ENCODE measurements around the gene HOXD3. TPM values are rescaled to one million over a fixed set of nuclear protein-coding genes. Genes with fewer than 3 reads are reported as not detected.

HOXD3 gene
- total RNA-seq, 1 experiment from 2014 or later = not detected

- no peak for DNase-seq (ENCODE audit: low spot score)
Measured at GRCh38 chr2:176175709-176176607, 18.9 kb downstream of the HOXD3 start.

- DNase-seq (ENCODE audit: low spot score) = no peak
Measured at GRCh38 chr2:176177580-176178037, 20.5 kb downstream of the HOXD3 start.

DNA sequence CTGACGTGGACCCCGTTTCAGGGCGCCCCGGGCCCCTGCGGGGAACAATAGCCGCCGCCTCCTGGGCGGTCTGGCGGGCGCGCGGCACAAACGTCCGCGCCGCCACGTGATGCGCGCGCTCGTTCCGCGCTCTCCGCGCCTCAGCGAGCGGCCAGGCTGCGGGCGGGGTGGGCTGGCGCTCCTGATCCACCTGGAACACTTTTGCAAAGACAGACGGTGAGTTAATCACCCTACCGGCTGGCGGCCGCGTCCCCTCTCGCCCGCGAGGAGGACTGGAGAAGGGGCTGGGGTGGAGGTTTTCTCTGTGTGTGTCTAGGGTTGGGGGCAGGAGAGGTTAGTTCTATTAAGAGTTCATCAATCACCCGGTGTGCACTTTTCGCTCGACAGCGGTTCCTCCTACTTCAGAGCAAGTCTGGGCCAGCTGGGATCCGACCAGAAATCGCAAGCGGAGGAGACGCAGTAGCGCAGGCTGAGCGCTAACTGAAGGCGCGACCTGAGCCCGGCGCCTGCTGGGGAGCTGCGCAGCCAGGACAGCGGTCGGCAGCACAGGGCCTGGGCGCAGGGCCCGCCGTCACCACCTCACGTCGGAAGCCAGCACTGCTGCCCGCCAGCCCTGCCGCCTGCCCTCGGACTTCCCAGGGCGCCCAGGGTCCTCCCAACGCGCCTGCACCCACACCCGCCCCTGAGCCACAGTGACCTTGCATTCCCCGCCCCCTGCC, 21.1 kb downstream of the HOXD3 start:
- DNase-seq (ENCODE audit: low spot score) = peak; percentile 5

GRCh38 chr2:176178757-176179295, 21.7 kb downstream of the HOXD3 start:
- DNase-seq (ENCODE audit: low spot score) = no peak

DNA sequence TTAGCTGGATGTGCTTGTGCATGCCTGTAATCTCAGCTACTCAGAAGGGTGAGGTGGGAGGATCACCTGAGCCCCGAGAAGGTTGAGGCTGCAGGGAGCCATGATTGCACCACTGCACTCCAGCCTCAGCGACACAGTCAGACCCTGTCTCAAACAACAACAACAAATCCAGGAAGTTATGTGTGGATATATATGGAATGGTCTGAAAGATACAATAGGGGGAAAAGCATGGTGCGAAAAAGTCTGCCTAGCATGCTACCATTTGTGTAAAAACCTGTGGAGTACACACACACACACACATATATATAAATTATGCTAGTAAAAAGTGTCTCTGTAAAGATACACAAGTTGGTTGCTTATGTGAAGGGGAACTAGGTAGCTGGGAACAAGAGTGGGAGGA, 24.4 kb downstream of the HOXD3 start:
- DNase-seq (ENCODE audit: low spot score) = no peak

- DNase-seq (ENCODE audit: low spot score) = no peak
Measured at GRCh38 chr2:176182671-176183070, 25.6 kb downstream of the HOXD3 start.

- no peak for DNase-seq (ENCODE audit: low spot score)
Measured at GRCh38 chr2:176184749-176185148, 27.6 kb downstream of the HOXD3 start.

DNA sequence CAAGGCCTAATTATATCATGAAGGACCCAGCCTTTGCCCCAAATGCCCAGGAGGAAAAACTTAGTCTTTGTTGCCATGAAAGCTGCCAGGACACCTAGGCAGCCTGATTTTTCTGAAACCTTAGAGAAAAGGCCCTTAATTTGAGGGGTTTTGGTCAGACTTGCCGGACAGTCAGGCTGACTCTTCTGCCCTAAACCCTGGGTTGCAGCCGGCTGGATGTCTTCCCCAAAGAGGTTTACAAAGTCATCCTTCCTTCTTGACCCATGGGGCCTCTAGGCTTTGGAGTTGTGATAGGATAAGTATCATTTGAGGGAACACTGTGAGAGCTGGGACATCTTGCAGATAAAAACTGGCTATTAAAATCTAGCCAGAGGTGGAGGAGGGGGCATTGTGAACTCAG, 28.9 kb downstream of the HOXD3 start:
- no peak for DNase-seq (ENCODE audit: low spot score)

GRCh38 chr2:176187200-176187898, 30.2 kb downstream of the HOXD3 start:
- no peak for DNase-seq (ENCODE audit: low spot score)

DNA sequence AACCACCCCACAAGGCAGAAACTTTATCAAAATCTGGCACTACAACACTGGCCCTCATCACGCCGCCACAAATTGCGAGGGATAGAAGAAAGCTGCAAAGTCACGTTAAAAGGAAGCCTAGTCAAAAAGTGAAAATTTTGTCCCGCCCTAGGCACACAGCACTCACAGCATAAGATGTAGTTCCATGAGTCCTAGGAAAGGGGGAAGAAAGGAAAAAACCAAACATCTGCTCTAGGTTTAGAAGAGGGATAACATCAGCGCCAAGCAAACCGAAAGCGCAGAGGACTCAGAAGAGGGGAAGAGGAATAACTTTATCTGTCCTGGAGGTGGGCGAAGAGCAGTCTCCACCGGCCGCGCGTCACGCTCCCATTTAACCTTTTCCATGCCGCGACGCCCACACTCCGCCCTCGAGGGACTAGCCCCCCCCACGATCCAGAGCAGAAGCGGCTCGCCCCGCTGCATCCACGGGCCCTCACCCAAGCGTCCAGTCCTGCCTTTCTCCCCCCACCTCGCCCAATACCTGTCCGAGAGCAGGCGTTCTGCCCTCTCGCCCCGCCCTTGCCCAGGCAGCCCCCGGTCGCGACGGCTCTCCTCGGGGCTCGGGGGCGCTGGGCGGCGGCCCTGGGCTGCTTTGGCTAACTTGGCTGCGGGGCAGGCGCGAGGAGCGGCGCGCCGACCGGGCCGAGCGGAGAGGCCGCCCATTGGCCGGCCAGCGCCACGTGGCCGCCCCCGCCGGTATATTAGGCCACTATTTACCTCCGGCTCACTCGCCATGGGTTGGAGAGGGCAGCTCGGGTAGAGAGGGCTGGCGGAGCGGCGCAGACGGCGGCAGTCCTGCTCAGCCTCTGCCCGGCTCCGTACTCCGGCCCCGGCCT, 31.0 kb downstream of the HOXD3 start, which contains the start of gene HOXD1:
TSS of gene HOXD1 (plus strand) at position 770 of the 875 bp plus-strand sequence. CDS start 134 bp downstream, outside the sequence.
- DNase-seq (ENCODE audit: low spot score) = peak; percentile 7

DNA sequence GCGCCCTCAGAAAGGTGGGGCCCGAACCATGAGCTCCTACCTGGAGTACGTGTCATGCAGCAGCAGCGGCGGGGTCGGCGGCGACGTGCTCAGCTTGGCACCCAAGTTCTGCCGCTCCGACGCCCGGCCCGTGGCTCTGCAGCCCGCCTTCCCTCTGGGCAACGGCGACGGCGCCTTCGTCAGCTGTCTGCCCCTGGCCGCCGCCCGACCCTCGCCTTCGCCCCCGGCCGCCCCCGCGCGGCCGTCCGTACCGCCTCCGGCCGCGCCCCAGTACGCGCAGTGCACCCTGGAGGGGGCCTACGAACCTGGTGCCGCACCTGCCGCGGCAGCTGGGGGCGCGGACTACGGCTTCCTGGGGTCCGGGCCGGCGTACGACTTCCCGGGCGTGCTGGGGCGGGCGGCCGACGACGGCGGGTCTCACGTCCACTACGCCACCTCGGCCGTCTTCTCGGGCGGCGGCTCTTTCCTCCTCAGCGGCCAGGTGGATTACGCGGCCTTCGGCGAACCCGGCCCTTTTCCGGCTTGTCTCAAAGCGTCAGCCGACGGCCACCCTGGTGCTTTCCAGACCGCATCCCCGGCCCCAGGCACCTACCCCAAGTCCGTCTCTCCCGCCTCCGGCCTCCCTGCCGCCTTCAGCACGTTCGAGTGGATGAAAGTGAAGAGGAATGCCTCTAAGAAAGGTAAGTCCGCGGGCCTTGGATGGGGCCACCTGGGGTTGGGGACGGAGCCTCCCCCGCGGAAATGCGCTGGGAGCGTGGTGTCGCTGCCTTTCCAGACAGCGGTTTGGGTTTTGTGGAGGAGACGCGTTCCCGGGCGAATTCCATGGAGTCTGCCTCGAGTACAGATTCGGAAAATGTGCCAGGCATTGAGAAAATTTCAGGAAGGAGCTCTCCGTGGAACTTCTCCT, 31.9 kb downstream of the HOXD3 start:
- DNase-seq (ENCODE audit: low spot score) = no peak

DNA sequence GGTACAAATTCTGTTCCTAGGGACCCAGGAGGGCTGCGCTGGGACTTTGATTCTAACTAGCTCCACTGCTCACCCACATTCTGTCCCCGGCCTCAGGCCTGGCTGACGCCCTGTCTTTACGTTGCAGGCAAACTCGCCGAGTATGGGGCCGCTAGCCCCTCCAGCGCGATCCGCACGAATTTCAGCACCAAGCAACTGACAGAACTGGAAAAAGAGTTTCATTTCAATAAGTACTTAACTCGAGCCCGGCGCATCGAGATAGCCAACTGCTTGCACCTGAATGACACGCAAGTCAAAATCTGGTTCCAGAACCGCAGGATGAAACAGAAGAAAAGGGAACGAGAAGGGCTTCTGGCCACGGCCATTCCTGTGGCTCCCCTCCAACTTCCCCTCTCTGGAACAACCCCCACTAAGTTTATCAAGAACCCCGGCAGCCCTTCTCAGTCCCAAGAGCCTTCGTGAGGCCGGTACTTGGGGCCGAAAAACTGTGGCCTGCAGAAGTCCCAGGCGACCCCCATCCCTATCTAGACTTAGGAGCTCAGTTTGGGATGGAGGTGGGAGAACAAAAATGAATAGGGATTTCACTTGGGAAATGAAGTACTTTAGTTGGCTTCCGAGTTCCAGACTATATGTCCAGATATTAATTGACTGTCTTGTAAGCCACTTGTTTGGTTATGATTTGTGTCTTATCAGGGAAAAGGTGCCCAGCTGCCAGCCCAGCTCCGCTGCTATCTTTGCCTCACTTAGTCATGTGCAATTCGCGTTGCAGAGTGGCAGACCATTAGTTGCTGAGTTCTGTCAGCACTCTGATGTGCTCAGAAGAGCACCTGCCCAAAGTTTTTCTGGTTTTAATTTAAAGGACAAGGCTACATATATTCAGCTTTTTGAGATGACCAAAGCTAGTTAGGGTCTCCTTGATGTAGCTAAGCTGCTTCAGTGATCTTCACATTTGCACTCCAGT, 32.9 kb downstream of the HOXD3 start:
- no peak for DNase-seq (ENCODE audit: low spot score)

- DNase-seq (ENCODE audit: low spot score) = no peak
Measured at GRCh38 chr2:176192351-176192750, 35.2 kb downstream of the HOXD3 start.

GRCh38 chr2:176193048-176193447, 35.9 kb downstream of the HOXD3 start:
- DNase-seq (ENCODE audit: low spot score) = no peak

DNA sequence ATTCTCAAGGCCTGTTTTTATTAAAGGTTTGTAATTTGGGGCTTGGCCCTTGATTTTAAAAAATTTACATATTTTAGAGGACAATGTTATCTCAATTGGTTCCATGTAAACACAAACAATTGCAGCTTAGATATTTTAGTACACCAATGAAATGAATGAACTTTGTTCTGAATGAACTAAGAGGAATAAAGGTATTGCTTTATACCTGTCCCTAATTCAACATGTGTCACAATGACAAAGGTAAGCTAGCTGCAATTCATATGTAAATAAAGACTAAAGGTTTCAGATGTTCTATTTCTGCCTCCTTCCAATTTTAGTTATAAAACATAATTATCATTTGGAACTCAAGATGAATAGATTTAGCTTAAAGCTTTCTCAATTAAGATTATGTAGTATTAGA, 42.8 kb downstream of the HOXD3 start:
- no peak for DNase-seq (ENCODE audit: low spot score)

- DNase-seq (ENCODE audit: low spot score) = no peak
Measured at GRCh38 chr2:176200971-176201370, 43.9 kb downstream of the HOXD3 start.

DNA sequence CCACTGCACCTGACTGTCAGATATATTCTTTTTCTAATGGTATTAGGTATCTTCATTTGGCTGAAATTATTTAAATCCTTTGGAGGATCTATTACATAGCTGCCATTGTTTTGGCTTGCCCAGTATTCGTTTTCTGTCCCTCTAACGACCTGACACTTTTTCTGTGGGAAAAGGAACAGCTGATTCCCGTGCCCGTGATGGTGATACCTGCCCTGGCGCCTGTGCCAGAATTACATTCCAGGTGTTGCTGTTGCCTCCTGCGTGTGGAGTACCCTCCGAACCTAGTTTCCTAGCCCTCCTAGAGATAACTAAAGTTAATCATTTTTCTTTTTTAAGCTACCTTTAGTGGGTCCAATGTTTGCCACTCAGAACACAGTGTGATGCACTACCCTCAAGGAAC, 45.4 kb downstream of the HOXD3 start:
- DNase-seq (ENCODE audit: low spot score) = no peak

DNA sequence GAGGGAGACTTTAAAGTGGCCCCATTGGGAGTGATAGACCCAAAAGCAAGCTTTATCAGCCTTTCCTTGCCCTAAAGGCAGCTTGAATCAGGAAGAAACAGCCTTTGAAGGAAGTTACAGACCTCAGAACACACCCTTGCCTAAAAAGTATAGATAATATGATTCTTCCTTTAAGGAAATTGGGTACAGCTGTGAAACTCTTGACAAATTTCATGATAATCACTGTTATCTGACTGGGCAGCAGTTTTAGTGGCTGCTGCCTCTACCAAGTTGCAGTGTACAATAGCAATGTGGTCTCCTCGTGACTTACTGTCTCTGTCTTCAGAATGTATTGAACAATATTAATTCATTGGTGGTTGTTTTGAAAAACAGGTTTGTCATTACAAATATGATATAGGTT, 48.0 kb downstream of the HOXD3 start:
- DNase-seq (ENCODE audit: low spot score) = no peak

Data from HT-29 (cell line).